ENCODE measurements around the gene AEBP2. TPM values are rescaled to one million over a fixed set of nuclear protein-coding genes. Genes with fewer than 3 reads are reported as not detected.
"Not testable (repeated sequence)": the region's sequence is repeated elsewhere in the genome, so short reads cannot be mapped to it uniquely, and the experiment has no call there.

The AEBP2 gene
- total RNA-seq, 1 experiment from 2014 or later, result 16.1 TPM

DNA sequence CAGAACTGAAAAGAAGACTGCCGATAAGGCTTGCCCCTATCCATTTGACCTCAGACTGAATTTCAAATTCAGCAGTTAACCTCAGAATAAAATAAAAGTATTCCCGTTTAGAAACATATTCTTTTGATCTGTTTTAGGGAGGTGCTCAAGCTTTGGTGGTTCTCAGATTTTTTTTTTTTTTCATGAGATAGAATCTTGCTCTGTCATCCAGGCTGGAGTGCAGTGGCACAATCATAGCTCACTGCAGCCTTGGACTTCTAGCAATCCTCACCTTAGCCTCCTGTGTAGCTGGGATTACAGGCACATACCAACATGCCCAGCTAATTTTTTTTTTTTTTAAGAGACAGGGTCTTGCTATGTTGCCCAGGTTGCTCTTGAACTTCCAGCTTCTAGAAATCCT is 15.5 kb downstream of the AEBP2 start:
- no peak for DNase-seq (ENCODE audit: low read depth)

DNA sequence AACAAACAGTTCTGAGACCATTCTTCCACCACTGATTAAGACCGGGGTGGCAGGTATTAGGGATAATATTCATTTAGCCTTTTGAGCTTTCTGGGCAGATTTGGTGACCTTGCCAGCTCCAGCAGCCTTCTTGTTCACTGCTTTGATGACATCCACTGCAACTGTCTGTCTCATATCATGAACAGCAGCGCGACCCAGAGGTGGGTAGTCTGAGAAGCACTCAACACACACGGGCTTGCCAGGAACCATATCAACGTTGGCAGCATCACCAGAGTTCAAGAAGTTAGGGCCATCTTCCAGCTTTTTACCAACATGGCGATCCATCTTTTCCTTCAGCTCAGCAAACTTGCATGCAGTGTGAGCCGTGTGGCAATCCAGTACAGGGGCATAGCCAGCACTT is 16.9 kb downstream of the AEBP2 start:
- no peak for DNase-seq (ENCODE audit: low read depth)

DNA sequence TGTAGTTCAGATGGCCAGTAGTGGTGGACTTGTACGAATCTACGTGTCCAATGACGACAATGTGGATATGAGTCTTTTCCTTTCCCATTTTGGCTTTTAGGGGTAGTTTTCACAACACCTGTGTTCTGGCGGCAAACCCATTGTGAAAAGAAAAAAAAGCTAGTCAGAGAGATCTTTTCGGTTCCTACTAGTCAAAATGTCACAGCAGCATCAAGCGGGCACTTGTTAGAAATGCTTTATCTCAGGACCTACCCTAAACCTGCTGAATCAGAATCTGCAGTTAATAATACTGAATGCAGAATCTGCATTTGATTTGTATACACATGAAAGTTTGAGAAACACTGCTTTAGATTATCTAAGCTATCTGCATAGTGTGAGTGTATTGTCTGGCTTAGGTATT is 18.3 kb downstream of the AEBP2 start:
- DNase-seq (ENCODE audit: low read depth), result no peak

DNA sequence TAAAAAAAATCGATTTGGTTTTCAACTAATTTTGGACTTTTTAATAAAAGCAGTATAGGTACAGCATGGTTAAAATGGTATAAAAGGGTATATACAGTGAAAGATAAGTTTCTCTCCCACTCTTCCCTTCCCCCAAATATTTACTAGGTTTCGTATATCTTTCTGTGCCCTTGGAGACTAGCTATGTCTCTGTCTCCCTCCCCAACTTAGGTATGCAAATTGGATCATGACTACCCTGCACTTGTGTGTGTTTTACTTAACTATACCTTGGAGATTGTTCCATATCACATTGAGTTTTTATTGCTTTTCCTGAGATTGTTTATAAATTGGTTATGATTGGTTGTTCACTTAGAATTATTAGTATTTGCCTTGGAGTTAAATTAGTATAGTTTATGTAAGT is 19.4 kb downstream of the AEBP2 start:
- DNase-seq (ENCODE audit: low read depth), result no peak

DNA sequence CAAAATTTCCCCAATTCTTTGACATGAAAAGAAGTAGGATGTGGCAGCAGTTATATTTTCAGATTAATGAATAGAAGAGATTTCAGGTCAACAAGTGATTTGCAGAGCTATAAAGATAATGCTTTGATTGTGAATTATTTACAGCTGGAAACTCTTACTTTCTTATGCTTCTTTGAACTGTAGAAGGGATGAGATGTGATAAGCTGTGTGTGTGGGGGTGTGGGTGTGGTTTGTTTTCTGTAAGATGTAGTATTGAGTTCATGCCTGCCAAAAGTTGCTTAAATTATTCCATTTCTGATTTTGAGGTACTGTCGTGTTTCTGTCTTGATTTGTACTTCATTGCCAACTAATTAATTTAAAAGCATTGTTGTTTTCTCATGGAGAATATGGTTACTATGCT is 22.7 kb downstream of the AEBP2 start:
- no peak for DNase-seq (ENCODE audit: low read depth)

DNA sequence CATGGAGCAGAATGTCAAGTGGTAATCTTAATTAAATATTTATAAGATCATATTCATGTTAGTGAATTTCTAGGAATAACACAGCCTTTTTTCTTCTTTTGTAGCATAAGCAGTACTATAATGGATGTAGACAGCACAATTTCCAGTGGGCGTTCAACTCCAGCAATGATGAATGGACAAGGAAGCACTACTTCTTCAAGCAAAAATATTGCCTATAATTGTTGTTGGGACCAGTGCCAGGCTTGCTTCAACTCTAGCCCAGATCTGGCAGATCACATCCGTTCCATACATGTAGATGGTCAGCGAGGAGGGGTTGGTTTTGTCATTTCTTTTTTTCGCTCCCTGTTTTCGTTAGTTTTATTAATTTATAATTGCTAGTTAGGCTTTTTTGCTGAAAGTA is 23.1 kb downstream of the AEBP2 start:
- DNase-seq (ENCODE audit: low read depth), result no peak

DNA sequence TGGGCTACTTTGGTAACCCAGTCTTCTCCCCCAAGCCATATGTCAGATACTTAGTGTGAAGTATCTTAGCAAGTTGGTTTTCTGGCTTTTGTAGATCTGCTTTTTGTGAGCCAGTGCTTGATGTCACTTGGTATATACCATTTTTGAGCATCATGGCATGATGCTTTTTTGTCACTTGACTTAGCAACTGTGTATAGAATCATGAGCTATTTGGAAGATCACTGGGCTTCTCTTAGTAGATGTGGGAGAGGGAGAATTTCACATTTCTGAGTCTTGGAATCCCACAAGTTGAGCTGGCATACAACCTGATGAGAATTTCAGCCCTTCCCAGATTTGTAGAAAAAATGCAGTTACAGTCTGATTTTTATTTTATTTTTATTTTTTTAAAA is 24.9 kb downstream of the AEBP2 start:
- no peak for DNase-seq (ENCODE audit: low read depth)

DNA sequence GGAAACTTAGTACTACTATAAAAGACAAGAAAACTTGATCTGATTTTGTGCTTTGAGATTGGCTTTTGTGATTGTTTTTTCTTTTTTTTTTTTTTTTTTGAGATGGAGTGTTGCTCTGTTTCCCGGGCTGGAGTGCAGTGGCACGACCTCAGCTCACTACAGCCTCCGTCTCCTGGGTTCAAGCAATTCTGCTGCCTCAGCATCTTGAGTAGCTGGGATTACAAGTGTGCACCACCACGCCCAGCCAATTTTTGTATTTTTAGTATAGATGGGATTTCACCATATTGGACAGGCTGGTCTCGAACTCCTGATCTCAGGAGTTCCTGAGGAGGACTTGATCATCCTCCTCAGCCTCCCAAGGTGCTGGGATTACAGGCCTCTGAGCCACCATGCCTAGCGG is 26.4 kb downstream of the AEBP2 start:
- DNase-seq (ENCODE audit: low read depth), result no peak

DNA sequence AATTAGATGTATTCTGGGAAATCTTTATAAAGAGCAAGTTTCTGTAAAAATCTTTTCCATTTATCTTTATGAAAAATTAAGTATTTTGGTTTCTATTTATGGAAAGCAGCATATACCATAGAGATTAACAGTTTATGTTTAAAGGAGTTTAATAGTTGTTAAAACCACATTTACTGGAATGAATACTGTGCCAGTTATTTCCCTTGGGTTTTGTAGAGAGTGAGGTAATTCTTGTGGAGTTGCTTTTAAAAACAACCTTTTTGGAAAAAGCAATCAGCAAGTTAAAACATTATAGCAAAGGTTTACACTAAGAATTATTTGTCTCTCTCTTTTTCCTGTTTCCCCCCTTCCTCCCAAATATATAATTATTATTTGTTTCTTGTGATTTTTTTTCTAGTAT is 34.9 kb downstream of the AEBP2 start:
- no peak for DNase-seq (ENCODE audit: low read depth)

DNA sequence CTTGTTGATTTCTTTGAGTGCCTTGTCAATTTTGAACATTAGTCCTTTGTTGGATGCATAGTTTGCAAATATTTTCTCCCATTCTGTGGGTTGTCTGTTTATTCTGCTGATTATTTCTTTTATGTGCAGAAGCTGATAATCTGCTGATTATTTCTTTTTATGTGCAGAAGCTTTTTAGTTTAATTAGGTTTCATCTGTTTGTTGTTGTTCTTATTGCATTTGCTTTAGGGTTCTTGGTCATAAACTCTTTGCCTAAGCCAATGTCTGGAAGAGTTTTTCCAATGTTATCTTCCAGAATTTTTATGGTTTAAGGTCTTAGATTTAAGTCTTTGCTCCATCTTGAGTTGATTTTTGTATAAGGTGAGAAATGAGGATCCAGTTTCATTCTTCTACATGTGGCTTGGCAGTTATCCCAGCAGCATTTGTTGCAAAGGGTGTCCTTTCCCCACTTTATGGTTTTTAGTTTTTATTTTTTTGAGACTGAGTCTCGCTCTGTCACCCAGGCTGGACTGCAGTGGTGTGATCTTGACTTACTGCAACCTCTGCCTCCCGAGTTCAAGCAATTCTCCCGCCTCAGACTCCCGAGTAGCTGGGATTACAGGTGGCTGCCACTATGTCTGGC is 36.7 kb downstream of the AEBP2 start:
- not testable (repeated sequence) for DNase-seq (ENCODE audit: low read depth)

DNA sequence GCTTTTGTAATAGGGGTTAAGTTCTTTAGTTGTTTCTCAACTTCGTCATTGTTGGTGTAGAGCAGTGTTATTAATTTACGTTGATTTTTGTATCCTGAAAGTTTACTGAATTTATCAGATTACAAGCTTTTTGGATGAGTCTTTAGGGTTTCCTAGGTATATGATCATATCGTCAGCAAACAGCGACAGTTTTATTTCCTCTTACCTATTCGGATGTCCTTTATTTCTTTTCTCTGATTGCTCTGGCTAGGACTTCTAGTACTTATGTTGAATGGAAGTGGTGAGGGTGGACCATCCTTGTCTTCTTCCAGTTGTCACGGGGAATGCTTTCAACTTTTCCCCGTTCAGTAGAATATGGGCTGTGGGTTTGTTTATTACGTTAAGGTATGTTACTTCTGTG is 37.8 kb downstream of the AEBP2 start:
- DNase-seq (ENCODE audit: low read depth), result no peak

DNA sequence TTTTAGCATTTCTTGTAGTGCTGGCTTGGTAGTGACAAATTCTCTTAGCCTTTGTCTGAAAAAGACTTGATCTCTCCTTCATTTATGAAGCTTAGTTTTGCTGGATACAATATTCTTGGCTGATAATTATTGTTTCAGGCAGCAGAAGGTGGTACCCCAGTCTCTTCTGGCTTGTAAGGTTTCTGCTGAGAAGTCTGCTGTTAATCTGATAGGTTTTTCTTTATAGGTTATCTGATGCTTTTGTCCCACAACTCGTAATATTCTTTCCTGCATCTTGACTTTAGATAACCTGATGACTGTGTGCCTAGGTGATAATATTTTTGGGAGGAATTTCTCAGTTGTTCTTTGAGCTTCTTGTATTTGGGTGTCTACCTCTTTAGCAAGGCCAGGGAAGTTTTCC is 41.2 kb downstream of the AEBP2 start:
- DNase-seq (ENCODE audit: low read depth), result no peak

DNA sequence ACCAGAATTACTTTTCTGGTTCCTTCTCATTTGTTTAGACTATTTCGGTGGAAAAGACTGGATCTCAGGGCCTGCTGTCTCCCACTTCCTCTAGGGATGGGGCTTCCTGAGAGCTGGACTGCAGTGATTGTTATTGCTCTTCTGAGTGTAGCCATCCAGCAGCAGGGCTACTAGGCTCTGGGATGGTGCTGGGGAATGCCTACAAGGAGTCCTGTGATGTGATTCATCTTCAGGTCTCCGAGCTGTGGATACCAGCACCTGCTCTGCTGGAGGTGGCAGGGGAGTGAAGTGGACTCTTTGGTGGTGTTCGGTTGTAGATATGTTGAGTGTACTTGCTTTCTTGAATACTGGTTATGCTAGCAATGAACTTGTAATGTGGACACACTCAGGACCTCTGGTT is 42.7 kb downstream of the AEBP2 start:
- DNase-seq (ENCODE audit: low read depth), result no peak

DNA sequence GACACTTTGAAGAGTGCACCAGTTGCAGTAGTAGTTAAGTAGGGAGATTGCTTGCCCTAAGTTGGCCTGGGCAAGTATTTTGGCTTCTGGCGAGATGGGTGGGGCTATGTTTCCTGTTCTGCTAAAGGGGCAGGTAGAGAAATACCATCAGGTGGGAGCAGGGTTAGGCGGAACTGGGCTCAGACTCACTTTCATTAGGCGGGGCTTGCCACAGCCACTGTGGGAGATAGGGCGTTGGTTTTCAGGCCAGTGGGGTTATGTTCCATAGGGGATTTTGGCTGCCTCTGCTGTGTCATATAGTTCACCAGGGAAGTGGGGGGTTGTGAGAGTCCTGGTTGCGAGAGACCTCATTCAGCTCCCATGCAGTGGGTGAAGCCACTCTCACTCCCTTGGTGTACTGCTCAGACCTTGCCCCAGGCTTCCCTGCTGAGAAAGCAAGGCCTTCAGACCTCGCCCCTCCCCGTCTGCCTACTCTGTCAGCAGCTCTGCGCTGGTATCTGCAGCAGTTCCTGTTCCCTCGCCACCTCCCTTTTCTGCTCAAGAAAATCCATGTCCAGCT is 43.3 kb downstream of the AEBP2 start:
- no peak for DNase-seq (ENCODE audit: low read depth)

DNA sequence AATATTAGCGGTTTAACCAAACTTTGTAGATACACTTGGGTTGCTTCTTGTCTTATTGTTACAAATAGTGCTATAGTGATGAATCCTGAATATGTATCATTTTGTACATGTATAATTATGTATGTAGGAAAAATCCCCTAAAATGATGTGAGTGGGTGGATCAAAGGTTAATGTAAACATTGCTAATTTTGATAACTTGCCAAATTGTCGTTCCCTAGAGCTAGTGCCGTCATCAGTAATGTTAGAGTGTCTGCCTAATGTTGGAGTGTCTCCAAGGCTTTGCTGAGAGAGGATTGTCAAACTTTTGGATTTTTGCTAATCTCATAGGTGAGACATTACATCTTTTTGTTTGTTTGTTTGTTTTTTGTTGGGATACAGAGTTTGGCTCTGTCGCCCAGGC is 44.4 kb downstream of the AEBP2 start:
- DNase-seq (ENCODE audit: low read depth), result no peak

DNA sequence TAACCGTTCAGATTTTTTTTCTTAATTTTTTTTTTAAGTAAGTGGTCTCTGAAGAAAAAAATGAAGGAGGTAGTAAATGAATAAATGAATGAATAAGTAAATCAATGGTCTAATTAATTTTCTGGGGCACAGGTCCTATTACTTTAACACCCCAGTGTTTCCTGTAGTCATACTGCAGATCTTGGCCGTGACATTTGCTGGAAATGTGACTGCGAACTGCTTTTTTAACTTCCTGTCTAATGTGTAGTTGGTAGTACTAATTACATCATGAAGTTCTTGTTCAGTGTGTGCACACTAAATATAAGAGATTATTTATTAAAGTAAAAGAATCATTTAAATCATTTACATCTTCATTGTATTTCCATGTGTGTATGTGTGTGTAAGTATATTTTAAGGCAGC is 45.4 kb downstream of the AEBP2 start:
- DNase-seq (ENCODE audit: low read depth), result no peak

DNA sequence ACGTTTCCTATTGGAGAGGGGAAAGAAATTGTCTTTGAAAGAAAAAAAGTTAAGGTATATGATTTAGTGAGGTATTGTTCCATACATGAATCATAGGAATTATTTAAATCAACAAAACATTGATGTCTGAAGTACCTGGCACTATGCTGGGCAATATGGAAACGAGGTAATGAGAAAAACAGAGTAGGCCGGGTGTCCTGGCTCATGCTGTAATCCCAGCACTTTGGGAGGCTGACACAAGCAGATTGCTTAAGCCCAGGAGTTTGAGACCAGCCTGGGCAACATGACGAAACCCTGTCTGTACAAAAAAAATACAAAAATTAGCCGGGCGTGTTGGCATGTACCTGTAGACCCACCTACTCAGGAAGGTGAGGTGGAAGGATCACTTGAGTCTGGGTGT is 45.9 kb downstream of the AEBP2 start:
- DNase-seq (ENCODE audit: low read depth), result no peak

DNA sequence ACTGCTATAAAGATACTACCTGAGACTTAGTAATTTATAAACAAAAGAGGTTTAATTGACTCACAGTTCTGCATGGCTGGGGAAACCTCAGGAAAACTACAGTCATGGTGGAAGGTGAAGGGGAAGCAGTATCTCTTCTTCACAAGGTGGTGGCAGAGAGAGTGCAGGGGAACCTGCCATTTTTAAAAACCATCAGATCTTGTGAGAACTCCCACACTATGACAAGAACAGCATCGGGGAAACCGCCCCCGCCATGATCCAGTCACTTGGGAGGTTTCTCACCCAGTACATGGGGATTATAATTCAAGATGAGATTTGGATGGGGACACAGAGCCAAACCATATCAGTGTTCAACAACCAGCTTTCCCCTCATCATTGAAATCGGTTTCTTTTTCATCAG is 49.9 kb downstream of the AEBP2 start:
- DNase-seq (ENCODE audit: low read depth), result no peak

DNA sequence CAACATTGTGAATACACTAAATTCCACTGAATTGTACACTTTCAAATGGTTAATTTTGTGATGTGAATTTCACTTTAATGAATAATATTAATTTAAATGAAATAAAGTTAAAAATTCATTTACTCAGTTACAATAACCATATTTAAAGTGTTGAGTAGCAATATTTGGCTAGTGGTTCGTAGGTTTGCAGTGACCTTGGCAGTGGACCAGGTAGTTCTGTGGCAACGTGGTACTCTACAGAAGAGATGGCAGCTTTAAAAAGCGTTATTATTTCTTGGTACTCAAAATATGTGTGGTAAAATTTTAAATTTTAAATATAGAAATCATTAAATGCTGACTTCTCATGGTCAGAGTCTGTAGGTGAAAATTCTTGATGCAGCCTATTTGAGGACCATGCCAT is 51.6 kb downstream of the AEBP2 start:
- DNase-seq (ENCODE audit: low read depth), result no peak

DNA sequence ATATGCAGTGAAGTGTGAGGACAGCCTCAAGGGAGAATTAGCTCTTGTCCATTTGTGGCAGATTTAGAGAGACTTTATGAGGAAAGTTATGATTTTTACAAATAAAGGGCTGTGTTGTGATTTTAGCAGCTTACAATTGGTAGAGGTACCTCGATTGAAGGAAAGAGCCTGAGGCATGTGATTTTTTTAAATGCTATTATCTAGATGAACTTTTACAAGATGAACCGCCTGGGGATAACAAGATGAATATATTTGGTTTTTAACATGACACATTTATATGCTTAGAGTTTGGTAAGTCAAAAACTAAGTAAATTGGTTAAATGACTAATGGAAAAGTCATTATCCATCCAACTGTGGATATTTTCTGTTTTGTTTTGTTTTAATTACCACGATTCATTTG is 52.6 kb downstream of the AEBP2 start:
- no peak for DNase-seq (ENCODE audit: low read depth)

DNA sequence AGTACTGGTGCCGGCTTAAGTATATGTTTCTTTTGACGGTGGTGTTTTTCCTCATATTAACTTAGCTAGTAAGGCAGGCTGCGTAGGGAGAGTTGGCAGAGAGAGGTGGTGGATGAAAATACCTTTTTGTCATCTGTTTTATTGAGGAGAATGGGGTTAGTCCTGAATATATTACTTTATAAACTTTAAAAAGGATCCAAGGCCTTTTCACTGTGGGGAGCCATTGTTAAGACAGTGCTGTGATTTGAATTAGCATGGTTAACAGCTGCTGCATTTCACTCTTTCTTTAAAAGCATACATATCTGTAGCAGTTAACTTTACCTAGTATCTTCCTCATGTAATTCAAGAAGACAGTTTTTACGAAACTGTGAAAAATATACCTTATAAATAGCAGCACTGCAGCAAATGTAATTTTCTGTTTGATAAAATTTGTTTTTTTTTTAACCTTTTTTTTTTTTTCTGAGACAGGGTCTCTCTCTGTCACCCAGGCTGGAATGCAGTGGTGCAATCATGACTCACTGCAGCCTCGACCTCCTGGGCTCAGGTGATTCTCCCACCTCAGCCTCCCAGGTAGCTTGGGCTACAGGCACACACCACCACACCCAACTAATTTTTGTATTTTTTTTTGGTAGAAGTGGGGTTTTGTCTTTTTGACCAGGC is 57.1 kb downstream of the AEBP2 start:
- no peak for DNase-seq (ENCODE audit: low read depth)

DNA sequence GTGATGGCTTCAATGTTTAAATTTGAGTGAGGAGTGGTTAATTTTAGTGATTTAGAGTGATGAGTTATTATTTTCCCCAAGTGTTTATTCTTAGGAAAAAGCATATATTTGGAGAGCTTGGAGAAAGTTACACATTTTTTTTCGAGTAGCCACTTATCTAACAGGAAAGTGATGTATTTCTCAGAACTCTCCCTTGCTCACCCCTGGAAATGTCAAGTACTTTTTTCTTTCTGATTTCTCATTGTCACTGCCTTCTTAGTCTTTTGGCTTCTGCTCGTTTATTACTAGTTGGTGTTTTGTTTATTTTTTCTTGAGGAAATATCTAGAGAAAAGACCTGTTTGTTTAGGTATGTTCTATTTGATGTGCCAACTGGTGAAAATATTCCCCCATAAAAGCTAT is 58.8 kb downstream of the AEBP2 start:
- no peak for DNase-seq (ENCODE audit: low read depth)

DNA sequence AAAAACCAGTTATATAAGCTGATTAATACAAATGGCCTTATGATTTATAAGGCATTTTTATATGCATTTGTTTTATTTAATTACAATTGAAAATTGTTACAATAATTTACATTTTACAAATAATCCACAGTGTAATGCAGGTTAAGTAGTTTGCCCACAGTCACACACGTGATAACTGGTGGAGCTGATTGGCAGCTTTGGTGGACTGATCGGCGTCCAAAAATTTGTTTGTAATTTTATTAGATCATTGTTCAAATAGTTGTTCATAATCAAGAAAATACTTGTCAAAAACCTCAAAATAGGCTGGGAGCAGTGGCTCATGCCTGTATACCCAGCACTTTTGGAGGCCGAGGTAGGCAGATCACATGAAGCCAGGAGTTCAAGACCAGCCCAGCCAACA is 59.7 kb downstream of the AEBP2 start:
- DNase-seq (ENCODE audit: low read depth), result no peak
